Posterior cingulate gyrus (tissue), 11 donors: ENCODE data around the gene KLF13.
A peak's percentile ranks its signal among the peaks of the same experiment; 100 is the strongest.

Source experiments
- DNase-seq, 10 donors: peaks; one replicate each; pipeline versions ENCODE4 v3.0.0 to v3.0.0-alpha.2; 2020 to 2021; ENCODE audit warnings: mixed read lengths in 3 of 10
- intact Hi-C: fragments of 100-400 bp; cut with DNase I; formaldehyde crosslinking; loops from one replicate; pipeline ENCODE4 v1.15.1; 2023

The KLF13 gene

GRCh38 chr15:31326156-31326874 lies at the start of gene KLF13:
Gene KLF13, plus strand, starts transcription at chr15:31326835. Its CDS starts 378 bp downstream, at chr15:31327213.
- intact Hi-C loops, result loop anchor here (1.0 kb wide), 2 partner anchors 46 to 111 kb away; no protein-coding TSS in a partner anchor
- peak; percentile 97 to 100 (median 98) for DNase-seq

GRCh38 chr15:31277335-31278060 lies 49.1 kb upstream of the KLF13 start:
- peak in 2 of 10 donors; percentile 58 to 85 for DNase-seq
- intact Hi-C loops, result loop anchor here (5.0 kb wide), 1 partner anchor 55 kb away; no protein-coding TSS in a partner anchor

- peak in 1 of 10 donors; percentile 70 for DNase-seq
- intact Hi-C loops, result loop anchor here (5.0 kb wide), 1 partner anchor 56 kb away; no protein-coding TSS in a partner anchor
Observed at GRCh38 chr15:31278061-31278445, 48.6 kb upstream of the KLF13 start.

DNA sequence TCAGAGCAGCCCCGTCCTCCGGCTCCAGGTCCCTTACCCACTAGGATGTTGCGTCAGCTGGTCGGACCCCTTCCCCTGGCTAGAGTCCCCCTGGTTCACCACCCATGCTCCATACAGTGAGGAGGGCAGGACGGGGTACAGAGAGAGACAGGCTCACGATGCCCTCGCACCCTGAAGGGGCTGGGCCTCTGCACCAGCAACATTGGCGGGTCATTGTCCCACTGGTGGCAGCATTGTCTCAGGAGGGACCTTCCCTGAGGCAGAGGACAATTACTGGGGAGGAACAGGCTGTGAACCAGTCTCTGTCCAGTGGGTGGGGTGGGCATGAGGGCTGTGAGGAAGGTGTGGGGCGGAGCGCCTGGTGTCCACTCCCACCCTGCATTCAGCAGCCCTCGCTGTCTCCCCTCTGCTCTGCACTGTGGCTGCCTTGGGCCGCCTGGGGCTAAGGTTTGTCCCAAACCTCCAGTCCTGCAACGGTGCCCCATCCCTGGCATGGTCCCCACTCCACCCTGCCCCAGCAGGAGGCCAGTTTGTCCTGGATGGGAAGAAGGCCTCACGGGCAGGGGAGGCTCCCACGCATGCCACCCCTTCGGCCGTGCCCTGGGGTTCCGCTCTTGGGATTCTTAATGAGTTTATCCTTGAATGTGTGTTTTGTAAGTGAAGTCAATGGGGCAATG lies 48.0 kb upstream of the KLF13 start:
- peak in 3 of 10 donors; percentile 66 to 84 (median 69) for DNase-seq
- intact Hi-C loops, result loop anchor here (5.0 kb wide), 1 partner anchor 56 kb away; no protein-coding TSS in a partner anchor

- intact Hi-C loops, result loop anchor here (1.0 to 5.0 kb wide), 3 partner anchors 21 to 57 kb away; partner anchors contain the start of gene KLF13
- peak in 4 of 10 donors; percentile 42 to 86 (median 74) for DNase-seq
Observed at GRCh38 chr15:31279221-31280045, 47.2 kb upstream of the KLF13 start.

DNA sequence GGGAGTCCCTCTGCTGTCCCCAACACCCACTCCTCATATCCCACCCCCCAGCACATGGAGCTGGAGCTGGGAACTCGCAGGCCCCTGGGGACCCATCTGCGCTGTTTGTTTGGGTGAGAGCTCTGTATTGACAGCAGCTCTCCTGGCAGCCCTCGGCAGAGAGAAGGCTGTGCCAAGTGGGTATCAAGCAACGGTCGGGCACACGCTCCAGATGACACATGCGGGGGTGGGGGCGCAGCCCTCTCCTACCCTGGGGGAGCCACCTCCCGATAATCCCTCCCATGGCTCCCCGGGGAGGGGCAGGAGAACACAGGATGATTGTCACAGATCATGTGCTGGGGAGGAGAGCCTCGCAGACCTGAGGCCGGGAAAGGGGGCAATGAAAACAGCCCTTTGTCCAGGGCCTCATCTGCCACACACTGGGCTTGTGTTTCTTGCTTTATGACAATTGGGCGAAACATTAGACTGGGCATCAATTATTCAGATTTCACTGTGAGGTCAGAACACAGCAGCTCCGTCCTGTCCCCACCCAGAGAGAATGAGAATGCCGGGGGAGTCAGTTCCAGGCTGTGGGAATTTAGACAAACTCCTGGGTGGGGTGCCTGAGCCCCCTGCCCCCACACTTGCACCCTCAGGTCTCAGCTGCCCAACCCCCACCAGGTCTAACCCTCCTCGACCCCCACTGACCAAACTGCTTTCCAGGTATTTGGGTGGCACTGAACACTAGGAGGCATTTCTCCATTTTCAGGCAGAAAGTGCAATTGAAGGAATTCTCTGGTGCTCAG lies 46.4 kb upstream of the KLF13 start:
- peak; percentile 77 to 98 (median 90) for DNase-seq
- intact Hi-C loops, result loop anchor here (1.0 kb wide), 2 partner anchors 20 to 46 kb away; partner anchors contain the start of gene KLF13

DNA sequence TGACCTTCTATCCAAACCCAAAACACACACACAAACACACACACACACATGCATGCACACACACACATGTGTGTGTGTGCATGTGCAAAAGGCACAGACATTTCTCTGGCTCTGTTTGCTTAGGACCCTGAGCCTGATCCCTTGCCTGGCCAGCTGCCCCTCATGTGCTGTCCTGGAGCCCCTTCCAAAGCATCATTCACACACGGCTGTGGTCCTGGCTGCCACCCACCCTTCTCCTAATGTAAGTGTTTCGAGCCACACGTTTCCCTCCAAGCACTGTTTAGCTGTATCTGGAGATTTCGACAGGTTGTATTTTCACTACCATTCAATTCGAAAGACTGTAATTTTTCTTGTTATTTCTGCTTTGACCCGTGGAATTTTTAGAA lies 45.8 kb upstream of the KLF13 start:
- intact Hi-C loops, result loop anchor here (1.0 kb wide), 2 partner anchors 19 to 45 kb away; partner anchors contain the start of gene KLF13
- DNase-seq, result peak in 1 of 10 donors; percentile 77

- intact Hi-C loops, result no loop called here
- no peak for DNase-seq
Observed at GRCh38 chr15:31283043-31283442, 43.6 kb upstream of the KLF13 start.

GRCh38 chr15:31285772-31286261 lies 40.8 kb upstream of the KLF13 start:
- intact Hi-C loops, result no loop called here
- no peak for DNase-seq

- no peak for DNase-seq
- intact Hi-C loops, result no loop called here
Observed at GRCh38 chr15:31291048-31291578, 35.5 kb upstream of the KLF13 start.

- intact Hi-C loops, result no loop called here
- DNase-seq, result peak in 3 of 10 donors; percentile 31 to 78 (median 58)
Observed at GRCh38 chr15:31292391-31293015, 34.1 kb upstream of the KLF13 start.

- DNase-seq, result no peak
- intact Hi-C loops, result no loop called here
Observed at GRCh38 chr15:31293655-31294054, 33.0 kb upstream of the KLF13 start.

- no peak for DNase-seq
- intact Hi-C loops, result no loop called here
Observed at GRCh38 chr15:31294067-31294466, 32.6 kb upstream of the KLF13 start.

GRCh38 chr15:31295658-31296057 lies 31.0 kb upstream of the KLF13 start:
- intact Hi-C loops, result loop anchor here (5.0 kb wide), 1 partner anchor 58 kb away; no protein-coding TSS in a partner anchor
- peak in 2 of 10 donors; percentile 22 to 59 for DNase-seq

DNA sequence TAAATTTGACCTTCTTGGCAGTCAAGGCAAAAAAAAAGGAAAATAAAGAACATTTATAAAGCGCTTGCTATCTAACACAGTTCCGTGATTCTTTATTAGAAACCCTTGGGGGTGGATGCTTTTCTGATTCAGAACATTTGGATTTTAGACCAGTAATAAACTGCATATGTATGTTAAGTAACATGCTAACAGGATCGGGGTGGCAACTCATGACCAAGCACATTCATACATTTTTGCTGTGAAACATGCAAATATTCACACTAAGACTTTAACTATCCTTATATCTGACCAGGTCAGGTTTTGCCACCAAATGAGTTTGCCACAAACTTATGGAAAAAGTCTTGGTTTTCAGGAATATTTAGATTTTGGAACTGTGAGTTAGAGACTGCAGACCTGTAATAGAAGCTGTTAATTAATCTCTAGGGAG lies 30.4 kb upstream of the KLF13 start:
- intact Hi-C loops, result loop anchor here (5.0 kb wide), 1 partner anchor 59 kb away; no protein-coding TSS in a partner anchor

DNA sequence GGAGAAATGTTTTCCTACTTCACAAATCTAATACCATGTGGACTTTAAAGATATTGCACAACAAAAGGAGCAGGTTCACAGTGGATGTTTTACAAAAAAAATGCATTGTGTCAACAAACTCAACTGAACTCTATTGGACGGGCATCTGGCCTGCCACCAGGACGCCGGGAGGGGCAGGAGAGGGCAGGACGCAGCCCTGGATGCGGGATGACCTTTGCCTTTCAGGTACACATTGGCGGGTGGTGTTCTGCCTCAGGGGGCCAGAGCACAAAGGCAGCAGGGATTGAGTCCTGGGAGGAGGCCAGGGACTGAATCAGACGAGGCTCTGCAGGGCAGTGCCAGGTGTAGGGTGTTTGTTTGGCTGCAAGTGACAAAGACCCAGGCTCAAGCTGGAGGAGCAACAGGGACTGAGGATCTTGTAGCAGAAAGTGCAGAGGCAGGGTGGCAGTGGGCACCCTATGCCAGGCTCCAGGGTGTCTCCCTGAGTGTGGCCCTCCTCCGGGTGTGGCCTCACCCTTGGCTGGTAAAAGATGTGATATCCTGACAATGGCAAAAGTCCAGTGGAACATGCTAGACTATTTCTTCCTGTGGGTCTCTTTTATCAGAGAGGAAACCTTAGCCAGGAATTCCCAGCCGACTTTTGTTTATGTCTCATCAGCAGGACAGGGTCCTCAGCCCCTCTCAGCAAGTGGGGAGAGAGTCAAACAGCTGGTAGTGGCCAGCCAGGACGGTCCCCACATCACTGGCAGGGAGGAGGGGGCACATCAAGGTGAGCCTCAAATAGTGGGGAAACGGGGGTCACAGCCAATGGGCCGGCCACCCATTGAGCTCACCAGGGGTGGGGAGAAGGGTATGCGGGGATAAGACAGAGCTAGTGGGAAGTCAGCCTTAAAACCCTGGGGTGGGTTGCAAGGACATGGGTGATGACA lies 29.7 kb upstream of the KLF13 start:
- peak in 2 of 10 donors; percentile 48 to 87 for DNase-seq
- intact Hi-C loops, result loop anchor here (5.0 kb wide), 1 partner anchor 60 kb away; no protein-coding TSS in a partner anchor

More for the DNA sequence above, 30.4 kb upstream of the KLF13 start:
- DNase-seq, result no peak
